Stimulated activated CD8-positive, alpha-beta memory T cell treated with anti-CD3 and anti-CD28 coated beads, Interleukin-15, amount 100 ng/mL, for 48 hours (primary cell): ENCODE results near the gene DSG2.

ENCODE experiments used
- DNase-seq, 2 donors: peaks; one replicate each; pipeline ENCODE4 v3.0.0-alpha.2; 2020; ENCODE audit warnings: low read depth in 2 of 2

DSG2 gene

GRCh38 chr18:31555971-31556747 is 58.2 kb downstream of the DSG2 start:
- DNase-seq, result no peak

- no peak for DNase-seq
Measured at GRCh38 chr18:31557446-31557845, 59.5 kb downstream of the DSG2 start.

GRCh38 chr18:31558567-31558966 is 60.6 kb downstream of the DSG2 start:
- no peak for DNase-seq

- DNase-seq, result no peak
Measured at GRCh38 chr18:31562726-31563125, 64.7 kb downstream of the DSG2 start.

- no peak for DNase-seq
Measured at GRCh38 chr18:31563778-31564177, 65.8 kb downstream of the DSG2 start.

- DNase-seq, result no peak
Measured at GRCh38 chr18:31565345-31565744, 67.4 kb downstream of the DSG2 start.

- DNase-seq, result no peak
Measured at GRCh38 chr18:31565782-31566512, 68.0 kb downstream of the DSG2 start.

- DNase-seq, result no peak
Measured at GRCh38 chr18:31566576-31567306, 68.8 kb downstream of the DSG2 start.

GRCh38 chr18:31572368-31572767 is 74.4 kb downstream of the DSG2 start:
- DNase-seq, result no peak

GRCh38 chr18:31573051-31573450 is 75.1 kb downstream of the DSG2 start:
- no peak for DNase-seq

GRCh38 chr18:31574359-31574758 is 76.4 kb downstream of the DSG2 start:
- DNase-seq, result no peak

- DNase-seq, result no peak
Measured at GRCh38 chr18:31575515-31576257, 77.7 kb downstream of the DSG2 start.

GRCh38 chr18:31576670-31577069 is 78.7 kb downstream of the DSG2 start:
- DNase-seq, result no peak

- no peak for DNase-seq
Measured at GRCh38 chr18:31577195-31577594, 79.2 kb downstream of the DSG2 start.

GRCh38 chr18:31578126-31578525 is 80.1 kb downstream of the DSG2 start:
- DNase-seq, result no peak

GRCh38 chr18:31579375-31579774 is 81.4 kb downstream of the DSG2 start:
- no peak for DNase-seq

- no peak for DNase-seq
Measured at GRCh38 chr18:31581498-31582197, 83.7 kb downstream of the DSG2 start.

- DNase-seq, result no peak
Measured at GRCh38 chr18:31583185-31583854, 85.3 kb downstream of the DSG2 start.

GRCh38 chr18:31585991-31586390 is 88.0 kb downstream of the DSG2 start:
- no peak for DNase-seq

- DNase-seq, result no peak
Measured at GRCh38 chr18:31586616-31587015, 88.6 kb downstream of the DSG2 start.

- no peak for DNase-seq
Measured at GRCh38 chr18:31587529-31587928, 89.6 kb downstream of the DSG2 start.
